A549 (cell line): ENCODE measurements around the gene INHA.

ENCODE experiments used
- CTCF ChIP-seq: fragments of >200 bp; sonication (Bioruptor Twin); formaldehyde crosslinking; IDR thresholded peaks from 3 replicates; pipeline ENCODE4 v1.5.1; 2016
- HDAC2 ChIP-seq: fragments of 200-600 bp; sonication (generic); IDR thresholded peaks from 2 replicates; pipeline ENCODE4 v1.6.1; 2016
- JUN ChIP-seq, 2 experiments: fragments of >200 bp; sonication (Bioruptor Twin); formaldehyde crosslinking; IDR thresholded peaks; 2 replicates in 1 of 2; 3 replicates in 1 of 2; pipeline ENCODE4 v1.6.1; 2016 to 2017
- ZC3H11A ChIP-seq: fragments of 450-650 bp; IDR thresholded peaks from 2 replicates; pipeline ENCODE4 v1.6.1; 2014; ENCODE audit warnings: antibody characterized with exemption, mild to moderate bottlenecking

- TF ChIP-seq HDAC2 (no peak), CTCF (no peak), ZC3H11A (no peak), JUN (IDR thresholded peaks at IDR 0.05) (no peak)
Measured at GRCh38 chr2:219536967-219537366, 35.1 kb upstream of the INHA start.
